ENCODE measurements around the gene TGIF1. TPM values are rescaled to one million over a fixed set of nuclear protein-coding genes. Genes with fewer than 3 reads are reported as not detected.

Gene TGIF1
- total RNA-seq, 2 experiments from 2014 or later: 23.7 to 24.1 TPM

Other genes starting within 250 kb of the TGIF1 start
- gene MYOM1, start 230.2 kb upstream of the TGIF1 start, total RNA-seq: under 1 TPM; 0.40 to 0.41 TPM
- gene MYL12A, start 202.4 kb upstream of the TGIF1 start, total RNA-seq: 100 to 1,000 TPM; 328 to 335 TPM
- 100 to 1,000 TPM; 288 to 293 TPM for gene MYL12B, start 188.0 kb upstream of the TGIF1 start, total RNA-seq